ENCODE data around the gene SLX4. TPM values are rescaled to one million over a fixed set of nuclear protein-coding genes. Genes with fewer than 3 reads are reported as not detected.

SLX4 gene
- total RNA-seq, 4 donors from 2014 or later, result 1.2 to 6.2 (median 4.8) TPM

- no peaks in the 10 kb centered on the region for H3K36me3 ChIP-seq
- H3K4me3 ChIP-seq, result no peak overlapping the region
- no peak for DNase-seq
- H3K27me3 ChIP-seq, result no peaks in the 10 kb centered on the region
- H3K27ac ChIP-seq, result no peak overlapping the region
- intact Hi-C loops (cut with DNase I; ENCODE audit: low total_unique reads), result no loop called here
- no peaks in the 10 kb centered on the region for H3K4me1 ChIP-seq
- TF ChIP-seq, protein P1, sequence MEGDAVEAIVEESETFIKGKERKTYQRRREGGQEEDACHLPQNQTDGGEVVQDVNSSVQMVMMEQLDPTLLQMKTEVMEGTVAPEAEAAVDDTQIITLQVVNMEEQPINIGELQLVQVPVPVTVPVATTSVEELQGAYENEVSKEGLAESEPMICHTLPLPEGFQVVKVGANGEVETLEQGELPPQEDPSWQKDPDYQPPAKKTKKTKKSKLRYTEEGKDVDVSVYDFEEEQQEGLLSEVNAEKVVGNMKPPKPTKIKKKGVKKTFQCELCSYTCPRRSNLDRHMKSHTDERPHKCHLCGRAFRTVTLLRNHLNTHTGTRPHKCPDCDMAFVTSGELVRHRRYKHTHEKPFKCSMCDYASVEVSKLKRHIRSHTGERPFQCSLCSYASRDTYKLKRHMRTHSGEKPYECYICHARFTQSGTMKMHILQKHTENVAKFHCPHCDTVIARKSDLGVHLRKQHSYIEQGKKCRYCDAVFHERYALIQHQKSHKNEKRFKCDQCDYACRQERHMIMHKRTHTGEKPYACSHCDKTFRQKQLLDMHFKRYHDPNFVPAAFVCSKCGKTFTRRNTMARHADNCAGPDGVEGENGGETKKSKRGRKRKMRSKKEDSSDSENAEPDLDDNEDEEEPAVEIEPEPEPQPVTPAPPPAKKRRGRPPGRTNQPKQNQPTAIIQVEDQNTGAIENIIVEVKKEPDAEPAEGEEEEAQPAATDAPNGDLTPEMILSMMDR (IDR thresholded peaks at IDR 0.05), result no peak
- no peak for TF ChIP-seq POLR2A (IDR thresholded peaks at IDR 0.05)
- no peaks in the 10 kb centered on the region for H3K9me3 ChIP-seq
These were observed 33.7 kb upstream of the SLX4 start for GRCh38 chr16:3645108-3645503.

DNA sequence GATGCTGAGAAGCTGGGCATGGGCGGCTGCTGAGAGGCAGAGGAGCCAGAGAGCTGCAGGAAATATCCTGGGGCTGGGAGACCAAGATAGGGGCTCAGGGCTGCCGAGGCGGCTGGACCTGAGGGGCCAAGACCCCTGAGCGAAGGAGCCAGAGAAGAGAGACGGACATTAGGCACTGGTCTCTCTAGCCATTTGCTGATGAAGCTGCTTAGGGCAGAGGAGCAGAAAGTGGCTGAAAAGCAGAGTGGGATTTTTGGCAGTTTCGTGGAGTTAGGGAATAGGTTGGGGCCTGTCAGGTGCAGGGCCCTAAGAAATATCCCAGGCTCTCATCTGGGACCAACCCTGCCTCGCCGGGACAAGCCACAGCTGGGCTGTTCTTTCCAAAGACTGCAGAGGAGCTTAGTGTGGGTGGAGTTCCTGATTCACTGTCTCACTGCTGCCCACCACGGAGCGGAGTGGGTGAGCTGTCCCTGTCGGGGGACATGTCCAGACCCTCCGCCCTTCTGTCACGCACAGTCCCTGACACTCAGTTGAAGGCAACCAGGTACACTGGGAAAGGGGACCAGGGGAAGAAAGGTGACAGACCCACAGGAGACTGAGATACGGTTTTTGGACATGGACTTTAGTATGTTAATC is 31.8 kb upstream of the SLX4 start:
- intact Hi-C loops (cut with DNase I; ENCODE audit: low total_unique reads), result no loop called here
- H3K27me3 ChIP-seq, result no peaks in the 10 kb centered on the region
- TF ChIP-seq, protein P1 (IDR thresholded peaks at IDR 0.05), result no peak
- no peak for TF ChIP-seq POLR2A (IDR thresholded peaks at IDR 0.05)
- DNase-seq, result no peak
- no peak overlapping the region for H3K27ac ChIP-seq
- no peaks in the 10 kb centered on the region for H3K4me1 ChIP-seq
- no peak overlapping the region for H3K4me3 ChIP-seq
- H3K9me3 ChIP-seq, result no peaks in the 10 kb centered on the region
- no peaks in the 10 kb centered on the region for H3K36me3 ChIP-seq

GRCh38 chr16:3642397-3643094 is 31.1 kb upstream of the SLX4 start:
- H3K4me1 ChIP-seq, result no peaks in the 10 kb centered on the region
- intact Hi-C loops (cut with DNase I; ENCODE audit: low total_unique reads), result no loop called here
- DNase-seq, result no peak

GRCh38 chr16:3641801-3642396 is 30.5 kb upstream of the SLX4 start:
- Histone ChIP-seq H3K27ac (no peak overlapping the region), H3K27me3 (no peaks in the 10 kb centered on the region), H3K9me3 (no peaks in the 10 kb centered on the region), H3K36me3 (no peaks in the 10 kb centered on the region), H3K4me3 (no peak overlapping the region), H3K4me1 (no peaks in the 10 kb centered on the region)
- no peak for DNase-seq
- no peak for TF ChIP-seq POLR2A (IDR thresholded peaks at IDR 0.05)
- TF ChIP-seq, protein P1 (IDR thresholded peaks at IDR 0.05), result no peak
- intact Hi-C loops (cut with DNase I; ENCODE audit: low total_unique reads), result no loop called here

More at GRCh38 chr16:3642397-3643094, 31.1 kb upstream of the SLX4 start:
- no peaks in the 10 kb centered on the region for H3K27me3 ChIP-seq
- H3K9me3 ChIP-seq, result no peaks in the 10 kb centered on the region
- no peaks in the 10 kb centered on the region for H3K36me3 ChIP-seq
- H3K27ac ChIP-seq, result no peak overlapping the region
- no peak overlapping the region for H3K4me3 ChIP-seq
- no peak for TF ChIP-seq POLR2A (IDR thresholded peaks at IDR 0.05)
- TF ChIP-seq, protein P1 (IDR thresholded peaks at IDR 0.05), result no peak
